GM19023 (cell line): Measurements from ENCODE around the gene DRD4.
"Not testable (repeated sequence)": the region's sequence is repeated elsewhere in the genome, so short reads cannot be mapped to it uniquely, and the experiment has no call there.

Source experiments
- ATAC-seq: cut with Tn5 transposase; IDR thresholded peaks from one replicate; pipeline ENCODE4 v1.9.1; 2021; ENCODE audit warnings: mild to moderate bottlenecking, moderate library complexity; ENCODE audit not compliant: unreplicated experiment

DRD4 gene

GRCh38 chr11:641806-642370 lies 4.8 kb downstream of the DRD4 start:
- ATAC-seq, result no peak

DNA sequence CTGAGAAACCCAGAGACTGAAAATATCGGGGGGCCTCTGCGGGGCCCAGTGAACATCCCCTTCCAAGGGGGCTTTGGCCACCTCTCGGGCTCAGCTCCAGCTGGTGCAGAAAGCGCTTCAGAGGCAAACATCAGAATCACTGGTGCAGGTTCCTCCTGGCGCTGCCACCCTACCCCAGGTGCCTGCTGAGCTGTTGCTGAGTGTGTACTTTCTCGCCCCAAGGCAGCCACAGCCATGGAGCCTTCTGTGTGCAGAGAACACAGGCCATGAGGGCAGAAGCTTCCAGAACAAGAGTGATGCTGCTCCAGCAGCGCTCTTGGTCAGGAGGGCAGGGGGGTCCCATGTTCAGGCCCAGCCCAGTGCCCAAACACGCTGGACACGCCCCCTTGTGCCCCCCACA lies 6.3 kb downstream of the DRD4 start:
- ATAC-seq, result no peak

DNA sequence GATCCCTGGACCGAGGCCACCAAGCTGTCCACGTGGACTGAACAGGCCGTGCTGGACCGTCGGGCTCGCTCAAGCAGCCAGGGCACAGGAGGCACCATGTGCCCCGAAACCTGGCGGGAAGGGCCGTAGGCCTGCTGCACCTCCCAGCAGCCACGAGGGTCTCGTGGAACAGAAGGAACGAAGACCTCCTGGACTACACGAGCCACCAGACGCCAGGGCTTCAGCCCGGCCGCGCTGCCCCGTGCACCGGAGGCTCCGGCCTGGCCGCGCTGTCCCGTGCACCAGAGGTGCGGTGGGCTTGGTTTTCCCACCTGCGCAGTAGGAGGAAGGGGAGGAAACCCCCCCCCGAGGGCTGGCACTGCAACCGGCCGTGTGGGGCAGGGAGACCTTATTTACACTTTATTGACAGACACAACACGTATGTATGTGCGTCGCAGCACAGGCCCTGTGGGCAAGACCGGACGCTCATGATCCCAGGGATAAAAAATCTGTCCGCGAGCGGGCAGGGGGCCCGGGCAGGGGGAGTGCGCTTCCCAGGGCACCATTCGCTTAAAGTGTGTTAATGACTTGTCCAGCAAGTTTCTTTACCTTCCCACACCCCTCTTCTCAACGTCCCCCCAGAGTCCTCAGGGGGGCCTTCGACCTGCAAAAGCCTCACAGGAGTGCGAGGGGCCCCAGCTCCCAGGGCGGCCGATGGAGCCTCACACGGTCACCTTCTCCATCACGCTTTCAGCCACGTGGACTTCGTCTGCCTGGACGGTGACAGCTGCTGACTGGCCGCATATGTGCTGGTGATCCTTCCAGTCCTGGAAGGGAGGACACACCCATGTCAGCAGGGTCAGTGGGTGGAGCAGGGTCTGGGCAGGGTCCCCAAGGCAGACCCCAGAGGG lies 7.0 kb downstream of the DRD4 start:
- no peak for ATAC-seq

DNA sequence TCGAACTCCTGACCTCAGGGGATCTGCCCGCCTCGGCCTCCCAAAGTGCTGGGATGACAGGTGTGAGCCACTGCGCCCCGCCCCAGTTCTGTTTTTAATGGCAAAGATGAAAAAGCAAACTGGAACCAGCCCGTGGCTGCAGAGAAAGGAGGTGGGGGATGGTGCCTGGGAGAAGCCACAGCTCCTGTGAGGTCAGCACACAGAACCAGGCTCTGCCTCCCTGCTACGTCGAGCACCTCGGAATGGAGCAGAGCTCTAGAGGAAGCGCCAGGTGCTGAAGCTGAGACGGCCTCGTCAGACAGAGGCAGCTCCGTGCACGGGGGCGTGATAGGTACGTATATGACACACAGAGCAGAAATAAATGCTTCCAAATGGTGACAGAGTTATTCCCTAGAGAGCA lies 8.5 kb downstream of the DRD4 start:
- ATAC-seq, result no peak

DNA sequence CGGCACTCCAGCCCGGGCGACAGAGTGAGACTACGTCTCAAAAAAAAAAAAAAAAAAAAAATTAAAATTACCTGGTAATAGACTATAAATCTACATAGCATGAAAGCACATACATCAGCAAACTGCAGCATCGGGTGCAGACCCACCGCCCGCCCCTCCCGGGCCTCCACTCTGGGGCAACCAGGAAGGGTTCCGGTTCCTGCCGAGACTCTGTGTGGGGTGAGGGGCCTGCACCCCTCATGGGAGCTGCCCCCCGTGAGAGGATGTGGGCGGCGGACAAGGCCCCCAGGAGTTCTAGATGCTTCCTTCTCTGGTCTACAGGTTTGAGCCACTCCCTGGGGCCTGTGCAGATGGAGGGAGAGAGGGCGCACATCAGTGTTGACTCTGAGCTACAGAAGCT lies 9.1 kb downstream of the DRD4 start:
- ATAC-seq, result no peak

DNA sequence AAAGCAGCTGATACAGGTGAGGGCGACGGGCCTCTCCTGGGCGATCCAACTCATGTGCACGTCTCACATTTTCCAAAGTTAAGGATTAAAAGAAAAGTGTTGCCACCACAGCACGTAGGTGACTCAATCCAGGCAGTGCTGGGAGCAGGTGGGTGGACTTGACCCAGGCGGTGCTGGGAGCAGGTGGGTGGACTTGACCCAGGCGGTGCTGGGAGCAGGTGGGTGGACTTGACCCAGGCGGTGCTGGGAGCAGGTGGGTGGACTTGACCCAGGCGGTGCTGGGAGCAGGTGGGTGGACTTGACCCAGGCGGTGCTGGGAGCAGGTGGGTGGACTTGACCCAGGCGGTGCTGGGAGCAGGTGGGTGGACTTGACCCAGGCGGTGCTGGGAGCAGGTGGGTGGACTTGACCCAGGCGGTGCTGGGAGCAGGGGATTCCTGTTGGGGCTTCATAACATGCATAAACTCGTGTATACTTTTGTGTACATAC lies 10.6 kb downstream of the DRD4 start:
- ATAC-seq, result not testable (repeated sequence)

DNA sequence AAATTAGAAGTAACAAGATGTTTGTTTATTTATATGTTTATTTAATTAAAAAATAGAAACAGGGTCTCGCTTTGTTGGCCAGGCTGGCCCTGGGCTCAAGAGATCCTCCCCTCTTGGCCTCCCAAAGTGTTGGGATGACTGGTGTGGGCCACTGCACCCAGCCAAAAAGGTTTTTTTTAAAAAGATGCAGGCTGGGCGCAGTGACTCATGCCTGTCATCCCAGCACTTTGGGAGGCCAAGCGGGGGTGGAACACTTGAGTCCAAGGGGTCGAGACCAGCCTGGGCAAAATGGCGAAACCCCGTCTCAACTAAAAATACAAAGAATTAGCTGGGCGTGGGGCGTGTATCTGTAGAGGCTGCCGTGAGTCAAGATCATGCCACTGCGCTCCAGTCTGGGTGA lies 13.4 kb downstream of the DRD4 start:
- ATAC-seq, result no peak

DNA sequence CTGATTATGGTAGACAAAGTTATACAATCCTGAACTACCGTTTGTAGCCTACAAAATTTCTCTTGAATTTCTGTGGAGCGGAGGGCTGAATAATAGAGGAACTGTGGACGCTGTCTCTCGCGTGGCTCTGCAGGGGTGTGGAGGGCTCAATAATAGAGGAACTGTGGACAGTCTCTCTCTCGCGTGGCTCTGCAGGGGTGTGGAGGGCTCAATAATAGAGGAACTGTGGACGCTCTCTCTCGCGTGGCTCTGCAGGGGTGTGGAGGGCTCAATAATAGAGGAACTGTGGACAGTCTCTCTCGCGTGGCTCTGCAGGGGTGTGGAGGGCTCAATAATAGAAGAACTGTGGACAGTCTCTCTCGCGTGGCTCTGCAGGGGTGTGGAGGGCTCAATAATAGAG lies 16.1 kb downstream of the DRD4 start:
- ATAC-seq, result not testable (repeated sequence)

DNA sequence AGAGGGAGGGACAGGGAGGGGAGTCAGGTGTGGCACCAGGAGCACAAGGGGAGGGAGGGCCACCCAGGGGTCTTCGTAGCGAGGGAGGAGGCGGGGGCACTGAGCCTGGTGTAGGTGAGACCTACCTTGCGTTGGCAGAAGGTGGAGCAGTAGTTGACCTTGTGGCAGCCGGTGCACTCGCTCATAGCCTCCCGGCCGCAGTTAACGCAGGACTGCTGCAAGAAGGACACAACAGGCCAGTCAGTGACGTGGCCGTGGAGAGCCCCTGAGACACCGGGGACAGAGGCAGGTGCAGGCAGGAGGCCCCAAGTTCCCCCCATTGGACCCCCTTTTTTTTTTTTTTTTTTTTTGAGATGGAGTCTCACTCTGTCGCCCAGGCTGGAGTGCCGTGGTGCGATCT lies 16.8 kb downstream of the DRD4 start:
- no peak for ATAC-seq

DNA sequence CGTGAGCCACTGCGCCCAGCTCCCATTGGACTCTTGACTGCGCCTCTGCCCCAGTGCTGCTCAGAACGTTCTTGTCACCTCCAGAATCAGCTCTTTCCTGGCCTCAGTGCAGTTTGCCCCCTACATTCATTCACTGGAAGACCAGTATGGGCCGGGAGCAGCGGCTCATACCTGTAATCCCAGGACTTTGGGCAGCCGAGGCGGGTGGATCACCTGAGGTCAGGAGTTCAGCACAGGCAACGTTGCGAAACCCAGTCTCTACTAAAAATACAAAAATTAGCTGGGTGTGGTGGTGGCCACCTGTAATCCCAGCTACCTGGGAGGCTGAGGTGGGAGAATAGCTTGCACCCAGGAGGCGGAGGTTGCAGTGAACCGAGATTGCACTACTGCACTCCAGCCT lies 17.4 kb downstream of the DRD4 start:
- not testable (repeated sequence) for ATAC-seq

DNA sequence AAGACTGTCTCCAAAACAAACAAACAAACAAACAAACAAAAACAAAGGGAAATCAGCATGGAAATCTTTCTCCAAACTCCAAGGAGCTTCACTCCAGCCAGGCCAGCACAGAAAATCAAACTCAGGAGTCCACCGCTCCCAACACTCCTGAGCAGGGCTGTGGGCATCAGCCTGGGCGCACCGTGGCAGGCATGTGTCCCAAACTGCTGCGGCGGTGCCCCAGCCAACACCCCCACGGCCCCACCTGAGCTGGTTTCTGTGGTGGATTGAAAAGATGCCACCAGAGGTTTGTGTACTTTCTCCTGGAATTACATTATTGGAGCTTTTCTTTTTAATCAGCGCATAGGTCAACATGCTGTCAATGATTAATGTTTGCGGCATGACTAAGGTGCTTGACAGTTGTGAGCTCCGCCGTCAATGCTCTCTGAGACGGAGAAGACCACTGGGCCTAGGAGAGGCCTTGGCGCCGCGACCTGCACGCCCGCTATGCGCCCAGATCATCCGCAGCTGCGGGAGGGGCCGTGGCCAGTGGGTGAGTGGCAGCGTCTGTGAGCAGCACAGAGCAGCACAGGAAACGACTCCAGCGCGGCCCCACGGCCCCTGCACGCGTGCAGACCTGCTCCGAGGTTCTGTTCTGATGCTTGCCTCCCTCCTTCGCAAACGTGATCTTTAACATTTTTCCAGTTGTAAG lies 18.1 kb downstream of the DRD4 start:
- ATAC-seq, result no peak

DNA sequence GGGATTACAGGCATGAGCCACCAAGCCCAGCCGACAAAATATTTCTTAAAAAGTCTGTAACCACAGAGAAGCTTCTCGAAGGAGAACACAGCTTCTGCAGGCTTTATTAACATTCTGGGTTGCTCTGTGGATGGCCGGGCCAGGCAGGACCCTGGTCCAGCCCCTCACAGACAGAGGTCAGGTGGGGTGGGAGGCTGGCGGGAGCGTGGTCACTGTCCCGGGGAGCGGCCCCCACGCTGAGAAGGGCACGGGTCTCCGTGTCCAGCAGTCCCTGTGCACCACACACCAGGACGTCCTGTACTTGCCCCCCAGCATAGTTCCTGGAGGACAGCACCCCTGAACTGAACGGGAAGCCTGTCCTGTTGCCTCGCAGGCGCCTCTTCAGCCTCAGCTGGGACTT lies 19.4 kb downstream of the DRD4 start:
- no peak for ATAC-seq

DNA sequence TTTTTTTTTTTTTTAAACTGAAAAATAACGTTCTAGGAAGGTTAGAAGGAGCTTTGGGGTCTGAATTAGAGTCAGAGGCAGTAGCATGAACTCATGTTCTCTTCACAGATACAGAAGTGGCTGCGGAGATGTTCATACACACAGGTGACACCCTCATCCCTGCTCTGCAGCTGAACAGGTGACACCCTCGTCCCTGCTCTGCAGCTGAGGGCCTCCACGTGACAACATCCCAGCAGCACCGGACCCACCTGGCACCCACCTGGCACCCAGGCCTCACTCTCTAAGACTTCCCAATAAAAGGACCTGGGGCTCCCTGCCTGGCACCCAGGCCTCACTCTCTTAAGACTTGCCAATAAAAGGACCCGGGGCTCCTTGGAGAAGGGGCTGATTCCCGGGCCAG lies 19.8 kb downstream of the DRD4 start:
- no peak for ATAC-seq

DNA sequence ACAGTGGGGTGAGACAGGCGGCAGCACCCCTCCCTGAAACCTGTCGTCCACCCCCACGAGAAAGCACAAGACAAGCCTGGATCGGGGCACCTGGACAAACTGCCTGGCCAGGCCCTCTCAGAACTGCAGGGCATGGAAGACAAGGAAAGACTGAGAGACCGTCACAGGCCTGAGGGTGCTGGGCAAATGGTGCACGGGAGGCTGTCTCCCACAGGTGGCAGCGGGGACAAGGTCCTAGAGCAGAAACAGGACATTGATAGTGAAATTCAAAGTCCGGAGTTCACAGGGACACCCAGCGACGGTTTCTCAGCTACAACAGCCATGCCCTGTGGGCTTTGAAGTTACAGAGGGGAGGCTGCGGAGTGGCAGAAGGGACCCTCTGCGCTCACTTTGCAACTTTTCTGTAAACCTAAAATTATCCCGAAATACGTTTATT lies 20.6 kb downstream of the DRD4 start:
- ATAC-seq, result no peak

DNA sequence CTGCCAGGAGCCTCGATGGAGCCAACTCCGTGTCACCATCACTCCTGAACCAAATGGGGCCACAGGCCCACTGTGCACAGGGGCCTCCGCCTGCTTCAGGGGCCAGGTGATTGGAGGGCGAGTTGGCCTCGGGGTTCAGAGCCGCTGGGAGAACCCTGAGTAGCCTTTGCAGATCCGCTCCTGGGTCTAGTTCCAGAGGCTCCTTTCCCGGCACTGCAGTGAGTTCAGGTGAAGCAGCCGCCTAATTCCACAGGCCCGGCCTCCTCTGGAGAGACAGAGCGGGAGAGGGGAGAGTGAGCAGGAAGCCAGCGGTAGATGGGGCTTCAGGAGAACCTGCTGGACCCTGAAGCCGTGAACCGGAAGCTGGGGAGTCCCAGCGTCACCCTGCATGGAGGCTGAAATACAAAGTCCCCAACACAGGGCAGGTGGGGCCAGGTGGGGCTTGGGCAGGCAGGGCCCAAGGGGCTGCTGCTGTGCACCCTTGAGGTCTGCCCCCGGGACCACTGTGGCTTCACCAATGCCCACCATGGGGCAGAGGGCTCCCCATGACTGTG lies 22.5 kb downstream of the DRD4 start:
- no peak for ATAC-seq

- no peak for ATAC-seq
Measured at GRCh38 chr11:660281-660680, 23.2 kb downstream of the DRD4 start.

DNA sequence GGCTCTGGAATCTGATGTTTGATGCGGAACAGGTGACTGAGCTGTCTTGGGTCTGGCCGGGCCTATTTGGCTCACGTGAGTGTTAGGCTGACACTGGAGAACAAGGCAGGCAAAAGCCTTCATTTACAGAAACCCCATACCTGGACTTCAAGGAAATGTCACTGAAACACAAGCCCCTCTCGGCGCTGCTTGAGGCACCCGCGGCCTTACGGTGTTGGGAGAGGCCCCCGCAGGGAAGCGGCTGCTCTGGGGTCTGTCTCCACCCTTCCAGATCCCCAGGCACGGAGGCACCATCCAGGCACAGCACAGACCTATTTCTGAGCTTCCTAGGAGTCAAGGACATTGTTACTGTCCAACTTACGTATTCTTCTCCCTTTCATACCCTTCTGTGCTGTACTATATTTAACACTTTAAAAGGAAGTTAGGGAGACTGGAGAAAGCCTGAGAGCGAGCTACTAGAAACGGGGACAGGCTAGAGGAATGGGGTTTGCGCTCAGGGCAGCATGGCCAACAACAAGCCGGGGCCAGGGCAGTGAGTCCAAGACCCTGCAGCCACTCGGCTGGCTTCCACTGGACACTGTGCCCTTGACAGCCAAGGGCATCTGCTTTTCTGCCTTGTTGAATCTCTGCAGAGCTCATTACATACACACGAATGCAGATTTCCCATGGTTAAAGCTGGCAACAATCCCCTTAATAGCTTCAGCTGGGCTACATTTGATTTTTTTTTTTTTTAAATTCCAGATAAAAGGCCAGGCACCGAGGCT lies 23.8 kb downstream of the DRD4 start:
- ATAC-seq, result no peak

DNA sequence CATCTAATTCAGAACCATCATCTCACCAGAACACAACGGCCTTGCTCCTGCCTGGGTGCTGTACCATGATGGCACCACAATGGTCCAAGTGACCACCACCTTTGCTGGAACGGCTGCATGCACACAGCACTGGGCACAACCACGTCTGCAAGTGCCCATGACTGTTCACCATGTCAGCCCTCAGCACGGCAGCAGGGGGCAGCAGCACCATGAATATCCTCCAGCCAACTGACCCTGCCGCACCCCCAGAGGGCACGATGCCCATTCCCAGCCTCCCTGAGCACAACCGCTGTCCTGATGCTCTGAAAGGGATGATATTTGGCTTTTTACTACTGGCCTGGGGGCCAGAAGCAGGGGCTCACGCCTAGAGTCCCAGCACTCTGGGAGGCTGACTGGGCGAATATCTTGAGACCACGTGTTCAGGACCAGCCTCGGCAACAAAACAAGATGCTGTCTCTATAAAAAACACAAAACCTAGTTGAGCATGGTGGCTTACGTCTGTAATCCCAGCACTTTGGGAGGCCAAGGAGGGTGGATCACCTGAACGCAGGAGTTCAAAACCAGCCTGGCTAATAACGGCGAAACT lies 25.7 kb downstream of the DRD4 start:
- no peak for ATAC-seq

DNA sequence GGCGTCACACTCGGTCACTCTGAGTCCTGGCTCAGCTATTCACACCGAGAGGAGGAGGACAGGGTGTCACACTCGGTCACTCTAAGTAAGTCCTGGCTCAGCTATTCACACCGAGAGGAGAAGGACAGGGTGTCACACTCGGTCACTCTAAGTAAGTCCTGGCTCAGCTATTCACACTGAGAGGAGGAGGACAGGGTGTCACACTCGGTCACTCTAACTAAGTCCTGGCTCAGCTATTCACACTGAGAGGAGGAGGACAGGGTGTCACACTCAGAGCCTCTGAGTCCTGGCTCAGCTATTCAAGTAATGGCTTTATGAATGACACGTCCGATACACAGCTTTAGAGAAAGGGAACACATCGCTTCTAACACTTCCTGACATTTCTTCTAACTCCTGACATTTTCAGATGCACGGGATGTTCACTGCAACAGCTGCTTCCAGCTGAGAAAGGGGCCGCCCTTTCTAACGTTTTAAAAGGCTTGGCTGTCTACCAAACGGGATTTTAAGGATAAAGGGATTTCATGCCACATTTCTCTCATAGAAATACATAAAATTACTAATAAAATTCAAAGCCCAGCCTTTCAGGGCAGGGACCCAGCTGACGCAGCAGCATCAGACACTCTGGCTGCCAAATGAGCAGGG lies 28.1 kb downstream of the DRD4 start:
- ATAC-seq, result no peak

- ATAC-seq, result no peak
Measured at GRCh38 chr11:665704-666281, 28.7 kb downstream of the DRD4 start.
